Amniotic stem cell (primary cell): ENCODE measurements around the gene POLG.

Experiments
- DNase-seq: peaks from one replicate; lab custom pipeline; 2025; lab: John Stamatoyannopoulos, UW

Gene POLG

GRCh38 chr15:89356634-89357298 is 22.1 kb upstream of the POLG start:
- DNase-seq = no peak

- no peak for DNase-seq
These were observed 19.4 kb upstream of the POLG start for GRCh38 chr15:89353991-89354390.

- no peak for DNase-seq
These were observed 17.9 kb upstream of the POLG start for GRCh38 chr15:89352476-89352875.

- DNase-seq = no peak
These were observed 14.6 kb upstream of the POLG start for GRCh38 chr15:89349206-89349558.

- no peak for DNase-seq
These were observed 12.1 kb upstream of the POLG start for GRCh38 chr15:89346516-89347231.

- DNase-seq = no peak
These were observed 10.6 kb upstream of the POLG start for GRCh38 chr15:89345248-89345647.

GRCh38 chr15:89342840-89343239 is 8.2 kb upstream of the POLG start:
- no peak for DNase-seq

GRCh38 chr15:89341316-89342005 is 6.8 kb upstream of the POLG start:
- no peak for DNase-seq

- DNase-seq = no peak
These were observed 5.9 kb upstream of the POLG start for GRCh38 chr15:89340573-89340972.

- DNase-seq = no peak
These were observed 3.4 kb upstream of the POLG start for GRCh38 chr15:89338036-89338435.

GRCh38 chr15:89335298-89336041 is 846 bp upstream of the POLG start:
- no peak for DNase-seq

- no peak for DNase-seq
These were observed 590 bp downstream of the POLG start for GRCh38 chr15:89333959-89334509.

- no peak for DNase-seq
These were observed 1.4 kb downstream of the POLG start for GRCh38 chr15:89333011-89333860.

GRCh38 chr15:89332446-89332845 is 2.2 kb downstream of the POLG start:
- no peak for DNase-seq

GRCh38 chr15:89330881-89331595 is 3.6 kb downstream of the POLG start:
- no peak for DNase-seq

GRCh38 chr15:89330119-89330518 is 4.5 kb downstream of the POLG start:
- no peak for DNase-seq

GRCh38 chr15:89329329-89330084 is 5.1 kb downstream of the POLG start:
- no peak for DNase-seq

- no peak for DNase-seq
These were observed 6.0 kb downstream of the POLG start for GRCh38 chr15:89328398-89329254.

- DNase-seq = no peak
These were observed 7.5 kb downstream of the POLG start for GRCh38 chr15:89327113-89327512.
